Measurements from ENCODE around the gene NOVA2.

The NOVA2 gene

GRCh38 chr19:45954156-45954555 lies 19.5 kb downstream of the NOVA2 start:
- DNase-seq (ENCODE audit: low spot score): no peak
- no peak overlapping the region for H3K4me3 ChIP-seq
- peak overlapping the region in 1 of 2 donors; percentile 11 for H3K27ac ChIP-seq
- TF ChIP-seq CTCF (IDR thresholded peaks at IDR 0.05): no peak

- no peak for TF ChIP-seq CTCF (IDR thresholded peaks at IDR 0.05)
- no peak overlapping the region for H3K4me3 ChIP-seq
- no peak overlapping the region for H3K27ac ChIP-seq
- no peak for DNase-seq (ENCODE audit: low spot score)
These were observed 20.0 kb downstream of the NOVA2 start for GRCh38 chr19:45953676-45954075.

GRCh38 chr19:45952686-45953505 lies 20.8 kb downstream of the NOVA2 start:
- no peak for DNase-seq (ENCODE audit: low spot score)
- Histone ChIP-seq H3K27ac (no peak overlapping the region), H3K4me3 (peak overlapping the region; percentile 33)
- TF ChIP-seq CTCF (IDR thresholded peaks at IDR 0.05): no peak

- TF ChIP-seq CTCF (IDR thresholded peaks at IDR 0.05): no peak
- Histone ChIP-seq H3K27ac (no peak overlapping the region), H3K4me3 (no peak overlapping the region)
- no peak for DNase-seq (ENCODE audit: low spot score)
These were observed 21.4 kb downstream of the NOVA2 start for GRCh38 chr19:45952341-45952685.

- DNase-seq (ENCODE audit: low spot score): no peak
- Histone ChIP-seq H3K27ac (no peak overlapping the region), H3K4me3 (no peak overlapping the region)
- TF ChIP-seq CTCF (IDR thresholded peaks at IDR 0.05): no peak
These were observed 25.7 kb downstream of the NOVA2 start for GRCh38 chr19:45947926-45948325.

- no peak for TF ChIP-seq CTCF (IDR thresholded peaks at IDR 0.05)
- Histone ChIP-seq H3K4me3 (no peak overlapping the region), H3K27ac (no peak overlapping the region)
- no peak for DNase-seq (ENCODE audit: low spot score)
These were observed 33.2 kb downstream of the NOVA2 start for GRCh38 chr19:45940515-45940805.

- no peak for DNase-seq (ENCODE audit: low spot score)
- no peak overlapping the region for H3K27ac ChIP-seq
- no peak for TF ChIP-seq CTCF (IDR thresholded peaks at IDR 0.05)
- no peak overlapping the region for H3K4me3 ChIP-seq
These were observed 33.7 kb downstream of the NOVA2 start for GRCh38 chr19:45939792-45940514.
